Esophagus squamous epithelium (tissue), 4 donors: Measurements from ENCODE around the gene PPT2.

Source experiments
- POLR2A ChIP-seq, 4 donors: fragments of 450-650 bp; IDR thresholded peaks; one replicate each; pipeline ENCODE4 v1.6.1; 2017; ENCODE audit warnings: antibody characterized with exemption in 4 of 4, mild to moderate bottlenecking in 4 of 4, moderate library complexity in 3 of 4
- TF ChIP-seq, protein P1 (sequence below), 6 experiments: fragments of 450-650 bp in 4 of 6; fragments of 200-600 bp in 2 of 6; sonication (generic) in 2 of 6; IDR thresholded peaks; one replicate each; pipeline ENCODE4 v1.5.1; 2016 to 2019; ENCODE audit warnings: antibody characterized with exemption in 6 of 6, mild to moderate bottlenecking in 4 of 6, moderate library complexity in 4 of 6

GRCh38 chr6:32203426-32204267, 49.7 kb downstream of the PPT2 start:
- TF ChIP-seq, protein P1, sequence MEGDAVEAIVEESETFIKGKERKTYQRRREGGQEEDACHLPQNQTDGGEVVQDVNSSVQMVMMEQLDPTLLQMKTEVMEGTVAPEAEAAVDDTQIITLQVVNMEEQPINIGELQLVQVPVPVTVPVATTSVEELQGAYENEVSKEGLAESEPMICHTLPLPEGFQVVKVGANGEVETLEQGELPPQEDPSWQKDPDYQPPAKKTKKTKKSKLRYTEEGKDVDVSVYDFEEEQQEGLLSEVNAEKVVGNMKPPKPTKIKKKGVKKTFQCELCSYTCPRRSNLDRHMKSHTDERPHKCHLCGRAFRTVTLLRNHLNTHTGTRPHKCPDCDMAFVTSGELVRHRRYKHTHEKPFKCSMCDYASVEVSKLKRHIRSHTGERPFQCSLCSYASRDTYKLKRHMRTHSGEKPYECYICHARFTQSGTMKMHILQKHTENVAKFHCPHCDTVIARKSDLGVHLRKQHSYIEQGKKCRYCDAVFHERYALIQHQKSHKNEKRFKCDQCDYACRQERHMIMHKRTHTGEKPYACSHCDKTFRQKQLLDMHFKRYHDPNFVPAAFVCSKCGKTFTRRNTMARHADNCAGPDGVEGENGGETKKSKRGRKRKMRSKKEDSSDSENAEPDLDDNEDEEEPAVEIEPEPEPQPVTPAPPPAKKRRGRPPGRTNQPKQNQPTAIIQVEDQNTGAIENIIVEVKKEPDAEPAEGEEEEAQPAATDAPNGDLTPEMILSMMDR (IDR thresholded peaks at IDR 0.05): no peak
- TF ChIP-seq POLR2A (IDR thresholded peaks at IDR 0.05): no peak
